GM21528 (cell line): ENCODE measurements around the gene SLC8A1.
"Not testable (repeated sequence)": the region's sequence is repeated elsewhere in the genome, so short reads cannot be mapped to it uniquely, and the experiment has no call there.

Experiments
- ATAC-seq: cut with Tn5 transposase; IDR thresholded peaks from one replicate; pipeline ENCODE4 v1.9.1; 2021; ENCODE audit warnings: mild to moderate bottlenecking, moderate library complexity; ENCODE audit not compliant: unreplicated experiment, low FRiP score

Gene SLC8A1

GRCh38 chr2:40098786-40099470, 353.0 kb downstream of the SLC8A1 start:
- ATAC-seq: no peak

- ATAC-seq: no peak
These were observed 354.1 kb downstream of the SLC8A1 start for GRCh38 chr2:40097691-40098385.

GRCh38 chr2:40096360-40096759, 355.5 kb downstream of the SLC8A1 start:
- no peak for ATAC-seq

- ATAC-seq: no peak
These were observed 356.9 kb downstream of the SLC8A1 start for GRCh38 chr2:40095000-40095399.

- ATAC-seq: no peak
These were observed 357.4 kb downstream of the SLC8A1 start for GRCh38 chr2:40094451-40094850.

GRCh38 chr2:40093021-40093675, 358.7 kb downstream of the SLC8A1 start:
- no peak for ATAC-seq

- no peak for ATAC-seq
These were observed 361.8 kb downstream of the SLC8A1 start for GRCh38 chr2:40090044-40090443.

GRCh38 chr2:40087927-40088326, 364.0 kb downstream of the SLC8A1 start:
- no peak for ATAC-seq

- ATAC-seq: no peak
These were observed 364.5 kb downstream of the SLC8A1 start for GRCh38 chr2:40087434-40087833.

- no peak for ATAC-seq
These were observed 366.1 kb downstream of the SLC8A1 start for GRCh38 chr2:40085786-40086185.

GRCh38 chr2:40073336-40073735, 378.6 kb downstream of the SLC8A1 start:
- not testable (repeated sequence) for ATAC-seq

GRCh38 chr2:40072442-40073232, 379.3 kb downstream of the SLC8A1 start:
- ATAC-seq: no peak

GRCh38 chr2:40062381-40062780, 389.5 kb downstream of the SLC8A1 start:
- no peak for ATAC-seq

- ATAC-seq: no peak
These were observed 402.1 kb downstream of the SLC8A1 start for GRCh38 chr2:40049781-40050180.

- no peak for ATAC-seq
These were observed 403.4 kb downstream of the SLC8A1 start for GRCh38 chr2:40048506-40048905.

- no peak for ATAC-seq
These were observed 404.5 kb downstream of the SLC8A1 start for GRCh38 chr2:40047406-40047805.
